HG03378 (cell line): ENCODE results near the gene KDM4B.

ENCODE experiments used
- ATAC-seq: cut with Tn5 transposase; IDR thresholded peaks from one replicate; pipeline ENCODE4 v1.9.1; 2021; ENCODE audit warnings: mild to moderate bottlenecking, moderate library complexity; ENCODE audit not compliant: unreplicated experiment

KDM4B gene

GRCh38 chr19:5119297-5119998, 150.5 kb downstream of the KDM4B start:
- ATAC-seq: no peak

- ATAC-seq: no peak
These were observed 151.4 kb downstream of the KDM4B start for GRCh38 chr19:5120321-5120720.

- ATAC-seq: no peak
These were observed 151.9 kb downstream of the KDM4B start for GRCh38 chr19:5120833-5121232.

GRCh38 chr19:5121266-5122120, 152.6 kb downstream of the KDM4B start:
- no peak for ATAC-seq

- ATAC-seq: no peak
These were observed 153.1 kb downstream of the KDM4B start for GRCh38 chr19:5122121-5122400.

GRCh38 chr19:5122671-5123409, 153.9 kb downstream of the KDM4B start:
- no peak for ATAC-seq

GRCh38 chr19:5123646-5124045, 154.7 kb downstream of the KDM4B start:
- no peak for ATAC-seq

- ATAC-seq: no peak
These were observed 155.4 kb downstream of the KDM4B start for GRCh38 chr19:5124111-5124855.

- no peak for ATAC-seq
These were observed 156.5 kb downstream of the KDM4B start for GRCh38 chr19:5125376-5125775.

- no peak for ATAC-seq
These were observed 157.0 kb downstream of the KDM4B start for GRCh38 chr19:5125797-5126497.

- ATAC-seq: no peak
These were observed 157.7 kb downstream of the KDM4B start for GRCh38 chr19:5126498-5127223.

- ATAC-seq: no peak
These were observed 158.8 kb downstream of the KDM4B start for GRCh38 chr19:5127717-5128116.

- no peak for ATAC-seq
These were observed 159.5 kb downstream of the KDM4B start for GRCh38 chr19:5128251-5128935.

- ATAC-seq: no peak
These were observed 160.1 kb downstream of the KDM4B start for GRCh38 chr19:5128936-5129389.

- ATAC-seq: no peak
These were observed 160.8 kb downstream of the KDM4B start for GRCh38 chr19:5129691-5130090.

GRCh38 chr19:5130371-5131030, 161.6 kb downstream of the KDM4B start:
- peak; percentile 38 for ATAC-seq

GRCh38 chr19:5131031-5131505, 162.2 kb downstream of the KDM4B start:
- ATAC-seq: peak; percentile 29

- ATAC-seq: no peak
These were observed 162.7 kb downstream of the KDM4B start for GRCh38 chr19:5131506-5132205.
